GM19452 (cell line): Measurements from ENCODE around the gene RIPPLY3.
"Not testable (repeated sequence)": the region's sequence is repeated elsewhere in the genome, so short reads cannot be mapped to it uniquely, and the experiment has no call there.

Experiments used
- ATAC-seq: cut with Tn5 transposase; IDR thresholded peaks from one replicate; pipeline ENCODE4 v1.9.1; 2021; ENCODE audit not compliant: unreplicated experiment

Gene RIPPLY3

GRCh38 chr21:36980280-36981048 is 26.0 kb upstream of the RIPPLY3 start:
- no peak for ATAC-seq

GRCh38 chr21:36981049-36981391 is 25.5 kb upstream of the RIPPLY3 start:
- no peak for ATAC-seq

- no peak for ATAC-seq
These were observed 24.4 kb upstream of the RIPPLY3 start for GRCh38 chr21:36981977-36982700.

- no peak for ATAC-seq
These were observed 20.5 kb upstream of the RIPPLY3 start for GRCh38 chr21:36985751-36986594.

GRCh38 chr21:36987845-36988244 is 18.7 kb upstream of the RIPPLY3 start:
- no peak for ATAC-seq

GRCh38 chr21:36988536-36988935 is 18.0 kb upstream of the RIPPLY3 start:
- no peak for ATAC-seq

GRCh38 chr21:36989199-36989698 is 17.3 kb upstream of the RIPPLY3 start:
- ATAC-seq: not testable (repeated sequence)

- ATAC-seq: peak; percentile 90
These were observed 16.6 kb upstream of the RIPPLY3 start for GRCh38 chr21:36989699-36990507.

GRCh38 chr21:36990508-36991205 is 15.8 kb upstream of the RIPPLY3 start:
- ATAC-seq: no peak

GRCh38 chr21:36992671-36993070 is 13.8 kb upstream of the RIPPLY3 start:
- ATAC-seq: no peak

GRCh38 chr21:36994501-36995158 is 11.9 kb upstream of the RIPPLY3 start:
- ATAC-seq: no peak

GRCh38 chr21:36995285-36995684 is 11.2 kb upstream of the RIPPLY3 start:
- ATAC-seq: not testable (repeated sequence)

GRCh38 chr21:36999131-36999898 is 7.2 kb upstream of the RIPPLY3 start:
- no peak for ATAC-seq

- ATAC-seq: no peak
These were observed 6.1 kb upstream of the RIPPLY3 start for GRCh38 chr21:37000381-37000780.

- no peak for ATAC-seq
These were observed 5.1 kb upstream of the RIPPLY3 start for GRCh38 chr21:37001441-37001840.

- not testable (repeated sequence) for ATAC-seq
These were observed 3.7 kb upstream of the RIPPLY3 start for GRCh38 chr21:37002851-37003250.

- ATAC-seq: not testable (repeated sequence)
These were observed 2.6 kb upstream of the RIPPLY3 start for GRCh38 chr21:37003917-37004316.
